ENCODE measurements around the gene NIPA2. TPM values are rescaled to one million over a fixed set of nuclear protein-coding genes. Genes with fewer than 3 reads are reported as not detected.

NIPA2 gene
- 49.4 and 51.5 TPM in 2 replicates for total RNA-seq (ENCODE audit: low replicate concordance)

GRCh38 chr15:22838292-22839042 is at the start of gene NIPA2:
NIPA2 (plus strand) TSS chr15:22838666; CDS start chr15:22851732, 13,066 bp downstream.
- Histone ChIP-seq H2AFZ (replicated peaks) (peak within 1 kb of the TSS; percentile 81), H4K20me1 (ENCODE audit: low read depth) (peaks cover 28% of the 10 kb centered on the region), H3K4me3 (peak within 1 kb of the TSS; percentile 66), H3K4me1 (no peaks in the 10 kb centered on the region), H3F3A (ENCODE audit: low read depth) (peaks cover 5% of the 10 kb centered on the region), H3K79me2 (ENCODE audit: low read depth) (peaks cover 49% of the 10 kb centered on the region), H3K27me3 (no peaks in the 10 kb centered on the region), H3K27ac (peak within 1 kb of the TSS; percentile 80), H3K9me3 (ENCODE audit: low read depth) (no peaks in the 10 kb centered on the region), H3K4me2 (peak within 1 kb of the TSS; percentile 80), H3K36me3 (no peaks in the 10 kb centered on the region), H3K9ac (peak within 1 kb of the TSS; percentile 92)
- peak within 1 kb of the TSS; percentile 29 for H3K27ac Mint-ChIP-seq
- TF ChIP-seq, protein P1, sequence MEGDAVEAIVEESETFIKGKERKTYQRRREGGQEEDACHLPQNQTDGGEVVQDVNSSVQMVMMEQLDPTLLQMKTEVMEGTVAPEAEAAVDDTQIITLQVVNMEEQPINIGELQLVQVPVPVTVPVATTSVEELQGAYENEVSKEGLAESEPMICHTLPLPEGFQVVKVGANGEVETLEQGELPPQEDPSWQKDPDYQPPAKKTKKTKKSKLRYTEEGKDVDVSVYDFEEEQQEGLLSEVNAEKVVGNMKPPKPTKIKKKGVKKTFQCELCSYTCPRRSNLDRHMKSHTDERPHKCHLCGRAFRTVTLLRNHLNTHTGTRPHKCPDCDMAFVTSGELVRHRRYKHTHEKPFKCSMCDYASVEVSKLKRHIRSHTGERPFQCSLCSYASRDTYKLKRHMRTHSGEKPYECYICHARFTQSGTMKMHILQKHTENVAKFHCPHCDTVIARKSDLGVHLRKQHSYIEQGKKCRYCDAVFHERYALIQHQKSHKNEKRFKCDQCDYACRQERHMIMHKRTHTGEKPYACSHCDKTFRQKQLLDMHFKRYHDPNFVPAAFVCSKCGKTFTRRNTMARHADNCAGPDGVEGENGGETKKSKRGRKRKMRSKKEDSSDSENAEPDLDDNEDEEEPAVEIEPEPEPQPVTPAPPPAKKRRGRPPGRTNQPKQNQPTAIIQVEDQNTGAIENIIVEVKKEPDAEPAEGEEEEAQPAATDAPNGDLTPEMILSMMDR (IDR thresholded peaks at IDR 0.05) = no peak
- TF ChIP-seq EZH2 (IDR thresholded peaks at IDR 0.05) = peak; percentile 5
- peak; percentile 99 for DNase-seq (ENCODE audit: low spot score)
- no peaks in the 10 kb centered on the region for H3K9me3 Mint-ChIP-seq
- peaks cover 17% of the 10 kb centered on the region for H3K4me1 Mint-ChIP-seq
- H3K4me3 Mint-ChIP-seq = peak within 1 kb of the TSS; percentile 93
- peaks cover 9% of the 10 kb centered on the region for H3K36me3 Mint-ChIP-seq
- H3K27me3 Mint-ChIP-seq (ENCODE audit: insufficient read depth, low read depth) = no peaks in the 10 kb centered on the region

DNA sequence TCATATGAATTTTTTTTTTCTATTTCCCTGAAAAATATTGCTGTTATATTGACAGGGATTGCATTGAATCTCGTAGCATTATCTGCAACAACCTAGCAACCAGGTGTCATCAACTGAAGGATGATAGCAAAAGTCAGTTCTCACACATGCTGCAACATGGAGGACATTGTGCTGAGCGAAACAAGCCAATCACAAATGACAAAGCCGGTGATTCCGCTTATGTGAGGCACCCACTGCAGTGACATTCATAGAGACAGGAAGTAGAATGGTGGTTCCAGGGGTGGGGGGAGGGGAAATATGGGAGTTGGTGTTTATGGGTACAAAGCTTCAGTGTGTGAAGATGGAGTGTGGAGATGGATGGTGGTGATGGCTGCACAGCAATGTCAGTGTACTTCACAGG is 44.4 kb upstream of the NIPA2 start:
- no peak overlapping the region for H3K4me3 ChIP-seq
- H3K36me3 ChIP-seq = no peaks in the 10 kb centered on the region
- no peak overlapping the region for H3K9ac ChIP-seq
- H3K27ac ChIP-seq = no peak overlapping the region
- Mint-ChIP-seq H3K4me1 (peaks cover 6% of the 10 kb centered on the region), H3K27me3 (ENCODE audit: insufficient read depth, low read depth) (peaks cover 2% of the 10 kb centered on the region), H3K27ac (peak overlapping the region; percentile 57), H3K9me3 (peaks cover 18% of the 10 kb centered on the region), H3K36me3 (peaks cover 20% of the 10 kb centered on the region), H3K4me3 (no peak overlapping the region)
- H3F3A ChIP-seq (ENCODE audit: low read depth) = no peaks in the 10 kb centered on the region
- no peaks in the 10 kb centered on the region for H3K9me3 ChIP-seq (ENCODE audit: low read depth)
- no peak overlapping the region for H3K4me2 ChIP-seq
- peaks cover 14% of the 10 kb centered on the region for H3K79me2 ChIP-seq (ENCODE audit: low read depth)
- H3K4me1 ChIP-seq = no peaks in the 10 kb centered on the region
- no peak for DNase-seq (ENCODE audit: low spot score)
- H3K27me3 ChIP-seq = no peaks in the 10 kb centered on the region
- no peak overlapping the region for H2AFZ ChIP-seq (replicated peaks)
- TF ChIP-seq EZH2phosphoT487 (IDR thresholded peaks at IDR 0.05) = no peak
- H4K20me1 ChIP-seq (ENCODE audit: low read depth) = peaks cover 3% of the 10 kb centered on the region

- peaks cover 13% of the 10 kb centered on the region for H3K9me3 Mint-ChIP-seq
Measured at GRCh38 chr15:22794621-22795167, 43.8 kb upstream of the NIPA2 start.

More at GRCh38 chr15:22794621-22795167, 43.8 kb upstream of the NIPA2 start:
- Histone ChIP-seq H3K27me3 (no peaks in the 10 kb centered on the region), H3K9me3 (ENCODE audit: low read depth) (no peaks in the 10 kb centered on the region), H3K4me1 (no peaks in the 10 kb centered on the region), H3K79me2 (ENCODE audit: low read depth) (peaks cover 14% of the 10 kb centered on the region), H3F3A (ENCODE audit: low read depth) (no peaks in the 10 kb centered on the region), H4K20me1 (ENCODE audit: low read depth) (peaks cover 3% of the 10 kb centered on the region), H2AFZ (replicated peaks) (no peak overlapping the region), H3K27ac (no peak overlapping the region), H3K9ac (no peak overlapping the region), H3K4me3 (no peak overlapping the region), H3K4me2 (no peak overlapping the region), H3K36me3 (no peaks in the 10 kb centered on the region)
- Mint-ChIP-seq H3K36me3 (peaks cover 16% of the 10 kb centered on the region), H3K27ac (no peak overlapping the region), H3K4me1 (peaks cover 6% of the 10 kb centered on the region), H3K4me3 (no peak overlapping the region), H3K27me3 (ENCODE audit: insufficient read depth, low read depth) (peaks cover 2% of the 10 kb centered on the region)
- no peak for DNase-seq (ENCODE audit: low spot score)
- no peak for TF ChIP-seq EZH2phosphoT487 (IDR thresholded peaks at IDR 0.05)
- TF ChIP-seq, protein P1 (IDR thresholded peaks at IDR 0.05) = no peak
- TF ChIP-seq EZH2 (IDR thresholded peaks at IDR 0.05) = no peak

All from neural progenitor cell (in vitro differentiated cells).